ENCODE measurements around the gene FLT3LG. TPM values are rescaled to one million over a fixed set of nuclear protein-coding genes. Genes with fewer than 3 reads are reported as not detected.
A peak's percentile ranks its signal among the peaks of the same experiment; 100 is the strongest.

The FLT3LG gene
- total RNA-seq, 1 experiment from 2014 or later = 6.5 TPM

DNA sequence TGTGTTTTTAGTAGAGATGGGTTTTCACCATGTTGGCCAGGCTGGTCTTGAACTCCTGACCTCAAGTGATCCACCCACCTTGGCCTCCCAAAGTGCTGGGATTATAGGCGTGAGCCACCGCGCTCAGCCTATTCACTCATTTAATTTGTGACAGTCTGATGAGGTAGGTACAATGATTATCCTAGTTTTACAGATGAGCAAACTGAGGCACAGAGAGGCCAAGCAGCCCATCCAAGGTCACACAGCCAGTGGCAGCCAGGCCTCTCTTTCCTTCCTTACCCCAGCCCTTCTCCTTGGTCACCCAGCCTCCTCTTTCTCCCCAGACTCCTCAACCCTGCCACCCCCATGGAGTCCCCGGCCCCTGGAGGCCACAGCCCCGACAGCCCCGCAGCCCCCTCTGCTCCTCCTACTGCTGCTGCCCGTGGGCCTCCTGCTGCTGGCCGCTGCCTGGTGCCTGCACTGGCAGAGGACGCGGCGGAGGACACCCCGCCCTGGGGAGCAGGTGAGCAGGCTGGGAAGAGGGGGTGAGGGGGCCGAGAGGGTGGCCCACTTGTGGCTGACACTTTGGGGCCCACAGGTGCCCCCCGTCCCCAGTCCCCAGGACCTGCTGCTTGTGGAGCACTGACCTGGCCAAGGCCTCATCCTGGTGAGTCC, 6.1 kb downstream of the FLT3LG start:
- ChIA-PET CTCF (interaction anchor here (1.1 kb wide), 1 partner anchor 88 kb away, joined by 11 read pairs; no protein-coding TSS in a partner anchor), POLR2A (ENCODE audit: low non-redundant PET) (no interaction called here)
- Histone ChIP-seq H3K27me3 (replicated peaks; ENCODE audit: insufficient read depth, low read depth, low read length, poor library complexity) (no peaks in the 10 kb centered on the region), H3K36me3 (ENCODE audit: insufficient read depth, low read length, poor library complexity, severe bottlenecking) (no peaks in the 10 kb centered on the region), H3K4me3 (ENCODE audit: low read depth, low read length, poor library complexity, severe bottlenecking) (no peak overlapping the region), H3K27ac (ENCODE audit: low read depth, low read length, poor library complexity, severe bottlenecking) (no peak overlapping the region), H3K4me1 (ENCODE audit: insufficient read depth, low read length, poor library complexity, severe bottlenecking) (peaks cover 4% of the 10 kb centered on the region), H3K9me3 (ENCODE audit: low read depth, low read length, poor library complexity, severe bottlenecking) (no peaks in the 10 kb centered on the region)
- TF ChIP-seq, protein P1, sequence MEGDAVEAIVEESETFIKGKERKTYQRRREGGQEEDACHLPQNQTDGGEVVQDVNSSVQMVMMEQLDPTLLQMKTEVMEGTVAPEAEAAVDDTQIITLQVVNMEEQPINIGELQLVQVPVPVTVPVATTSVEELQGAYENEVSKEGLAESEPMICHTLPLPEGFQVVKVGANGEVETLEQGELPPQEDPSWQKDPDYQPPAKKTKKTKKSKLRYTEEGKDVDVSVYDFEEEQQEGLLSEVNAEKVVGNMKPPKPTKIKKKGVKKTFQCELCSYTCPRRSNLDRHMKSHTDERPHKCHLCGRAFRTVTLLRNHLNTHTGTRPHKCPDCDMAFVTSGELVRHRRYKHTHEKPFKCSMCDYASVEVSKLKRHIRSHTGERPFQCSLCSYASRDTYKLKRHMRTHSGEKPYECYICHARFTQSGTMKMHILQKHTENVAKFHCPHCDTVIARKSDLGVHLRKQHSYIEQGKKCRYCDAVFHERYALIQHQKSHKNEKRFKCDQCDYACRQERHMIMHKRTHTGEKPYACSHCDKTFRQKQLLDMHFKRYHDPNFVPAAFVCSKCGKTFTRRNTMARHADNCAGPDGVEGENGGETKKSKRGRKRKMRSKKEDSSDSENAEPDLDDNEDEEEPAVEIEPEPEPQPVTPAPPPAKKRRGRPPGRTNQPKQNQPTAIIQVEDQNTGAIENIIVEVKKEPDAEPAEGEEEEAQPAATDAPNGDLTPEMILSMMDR (conservative IDR thresholded peaks at IDR 0.05; ENCODE audit: low read depth, low read length) = no peak
- TF ChIP-seq EZH2 (IDR thresholded peaks at IDR 0.05; ENCODE audit: borderline replicate concordance, low read depth, low read length, poor library complexity, severe bottlenecking) = no peak
- intact Hi-C loops (cut with micrococcal nuclease; ENCODE audit: unreplicated experiment) = no loop called here
- no TSS peak for BruUV-seq (replicated peaks)
- DNase-seq (ENCODE audit: low spot score) = no peak

DNA sequence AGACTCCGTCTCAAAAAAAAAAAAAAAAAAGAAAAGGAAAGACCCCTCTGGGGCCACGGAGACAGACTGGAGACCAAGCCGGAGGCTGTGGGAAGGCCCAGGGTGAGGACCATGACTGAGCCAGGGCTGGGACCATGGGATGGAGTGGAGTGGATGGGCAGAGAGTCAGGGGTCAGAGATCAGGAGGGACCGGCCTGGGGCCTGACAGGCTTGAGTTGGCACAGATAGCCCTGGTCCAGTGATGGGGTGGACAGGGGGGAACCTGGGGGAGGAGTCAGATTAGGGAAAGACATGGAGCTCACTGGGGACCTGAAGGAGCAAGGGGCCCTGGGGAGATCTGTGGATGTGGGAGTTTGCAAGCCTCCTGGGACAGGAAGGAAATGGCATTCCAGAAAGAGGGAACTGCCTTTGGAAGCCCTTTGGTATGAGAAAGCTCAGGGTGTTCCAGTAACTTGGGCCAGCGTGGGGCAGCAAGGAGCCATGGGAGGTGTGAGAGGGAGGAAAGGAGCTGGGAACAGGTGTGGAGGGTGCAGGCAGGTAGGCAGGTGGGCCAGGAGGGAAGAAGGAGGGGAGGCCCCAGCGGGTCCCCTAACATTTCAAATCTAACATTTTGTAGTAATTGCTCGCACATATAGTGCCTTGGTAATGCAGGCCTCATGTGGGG, 7.1 kb downstream of the FLT3LG start:
- TF ChIP-seq EZH2 (IDR thresholded peaks at IDR 0.05; ENCODE audit: borderline replicate concordance, low read depth, low read length, poor library complexity, severe bottlenecking) = no peak
- TF ChIP-seq, protein P1 (conservative IDR thresholded peaks at IDR 0.05; ENCODE audit: low read depth, low read length) = no peak
- Histone ChIP-seq H3K4me1 (ENCODE audit: insufficient read depth, low read length, poor library complexity, severe bottlenecking) (peaks cover under 1% of the 10 kb centered on the region), H3K36me3 (ENCODE audit: insufficient read depth, low read length, poor library complexity, severe bottlenecking) (no peaks in the 10 kb centered on the region), H3K27me3 (replicated peaks; ENCODE audit: insufficient read depth, low read depth, low read length, poor library complexity) (no peaks in the 10 kb centered on the region), H3K27ac (ENCODE audit: low read depth, low read length, poor library complexity, severe bottlenecking) (no peak overlapping the region), H3K4me3 (ENCODE audit: low read depth, low read length, poor library complexity, severe bottlenecking) (no peak overlapping the region), H3K9me3 (ENCODE audit: low read depth, low read length, poor library complexity, severe bottlenecking) (no peaks in the 10 kb centered on the region)
- no TSS peak for BruUV-seq (replicated peaks)
- POLR2A ChIA-PET (ENCODE audit: low non-redundant PET) = no interaction called here
- intact Hi-C loops (cut with micrococcal nuclease; ENCODE audit: unreplicated experiment) = no loop called here
- DNase-seq (ENCODE audit: low spot score) = no peak
- CTCF ChIA-PET = interaction anchor here (0.6 to 1.1 kb wide), 3 partner anchors 36 to 278 kb away, joined by 3 to 11 read pairs (median 10); no protein-coding TSS in a partner anchor

DNA sequence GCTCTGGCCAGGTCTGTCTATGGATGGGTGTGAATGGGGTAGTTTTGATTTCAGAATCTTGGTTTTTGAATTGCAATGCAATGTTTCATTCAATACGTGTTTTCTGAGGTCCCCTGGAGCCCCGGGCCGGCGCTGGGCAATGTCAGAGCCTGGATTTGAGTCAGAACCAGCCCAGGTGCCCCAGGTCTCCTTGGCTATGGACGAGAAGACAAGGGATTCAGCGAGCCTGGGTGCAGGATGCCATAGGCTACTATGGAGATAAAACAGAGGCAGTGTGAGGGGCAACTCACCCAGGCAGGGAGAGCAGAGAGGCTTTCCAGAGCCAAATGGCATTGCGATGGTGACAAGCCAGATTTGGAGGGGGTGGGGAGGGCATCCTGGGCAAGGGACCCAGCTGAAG, 12.2 kb downstream of the FLT3LG start:
- no peaks in the 10 kb centered on the region for H3K9me3 ChIP-seq (ENCODE audit: low read depth, low read length, poor library complexity, severe bottlenecking)
- ChIA-PET POLR2A (ENCODE audit: low non-redundant PET) (no interaction called here), CTCF (no interaction called here)
- H3K4me3 ChIP-seq (ENCODE audit: low read depth, low read length, poor library complexity, severe bottlenecking) = no peak overlapping the region
- H3K27me3 ChIP-seq (replicated peaks; ENCODE audit: insufficient read depth, low read depth, low read length, poor library complexity) = no peaks in the 10 kb centered on the region
- H3K4me1 ChIP-seq (ENCODE audit: insufficient read depth, low read length, poor library complexity, severe bottlenecking) = peaks cover 16% of the 10 kb centered on the region
- no peak for TF ChIP-seq EZH2 (IDR thresholded peaks at IDR 0.05; ENCODE audit: borderline replicate concordance, low read depth, low read length, poor library complexity, severe bottlenecking)
- TF ChIP-seq, protein P1 (conservative IDR thresholded peaks at IDR 0.05; ENCODE audit: low read depth, low read length) = no peak
- intact Hi-C loops (cut with micrococcal nuclease; ENCODE audit: unreplicated experiment) = no loop called here
- BruUV-seq (replicated peaks) = no TSS peak
- peaks cover 34% of the 10 kb centered on the region for H3K36me3 ChIP-seq (ENCODE audit: insufficient read depth, low read length, poor library complexity, severe bottlenecking)
- H3K27ac ChIP-seq (ENCODE audit: low read depth, low read length, poor library complexity, severe bottlenecking) = peak overlapping the region; percentile 97
- no peak for DNase-seq (ENCODE audit: low spot score)
